ENCODE data around the gene PARD3B. TPM values are rescaled to one million over a fixed set of nuclear protein-coding genes. Genes with fewer than 3 reads are reported as not detected.

PARD3B gene
- total and polyA plus RNA-seq, 10 of the 15 experiments (the other 5 are each of a cell fraction or from before 2014, with no cell fraction given) = 0.01 to 0.54 (median 0.07) TPM; not detected in 7

- Histone ChIP-seq H3K27me3 (replicated peaks in 1 of 2; ENCODE audit: control insufficient read depth in 2 of 2, insufficient read depth in 2 of 2, low read length in 1 of 2) (peaks cover 3 to 18% of the 10 kb centered on the region in 2 experiments), H3K27ac (ENCODE audit: control insufficient read depth, insufficient read depth) (no peak overlapping the region), H3K9ac (ENCODE audit: control insufficient read depth, insufficient read depth, low read length) (no peak overlapping the region), H2AFZ (ENCODE audit: control insufficient read depth, low read depth, low read length) (no peak overlapping the region), H3K4me3 (no peak overlapping the region), H3K9me3 (replicated peaks; ENCODE audit: control insufficient read depth, insufficient read depth, low read length) (no peaks in the 10 kb centered on the region), H3K36me3 (ENCODE audit: control insufficient read depth in 2 of 2, insufficient read depth in 2 of 2, low read length in 1 of 2) (no peaks in the 10 kb centered on the region), H4K20me1 (ENCODE audit: control insufficient read depth, insufficient read depth) (no peaks in the 10 kb centered on the region), H3K4me1 (ENCODE audit: control insufficient read depth, insufficient read depth, low read length) (no peaks in the 10 kb centered on the region; the same call in 1 of the 2 replicates), H3K4me2 (ENCODE audit: control insufficient read depth, insufficient read depth) (no peak overlapping the region), H3K79me2 (ENCODE audit: control insufficient read depth, insufficient read depth, low read length) (no peaks in the 10 kb centered on the region)
- intact Hi-C loops (cut with micrococcal nuclease; ENCODE audit: unreplicated experiment) (no loop called here), in situ Hi-C loops (cut with MboI) (no loop called here)
- SMC1A ChIA-PET (ENCODE audit: uncharacterized antibody, unreplicated experiment) = no interaction called here
- no peak for DNase-seq (ENCODE audit: low read depth, low spot score)
- no TSS peak for BruUV-seq (replicated peaks)
- RAD21 ChIA-PET (ENCODE audit: unreplicated experiment) = no interaction called here
- no peak for FAIRE-seq
- no peak for ATAC-seq
- CTCF ChIA-PET = interaction anchor here (0.9 to 1.3 kb wide), 2 partner anchors 24 to 1326 kb away, joined by 3 read pairs; no protein-coding TSS in a partner anchor
- TF ChIP-seq ZBED1 (IDR thresholded peaks at IDR 0.05; ENCODE audit: borderline replicate concordance) = no peak
- no peak for TF ChIP-seq ZNF207 (IDR thresholded peaks at IDR 0.05; ENCODE audit: borderline replicate concordance)
- no peak for TF ChIP-seq SRF (IDR thresholded peaks at IDR 0.05; ENCODE audit: low read depth in 2 of 2, low read length in 2 of 2)
- TF ChIP-seq TBL1XR1 (IDR thresholded peaks at IDR 0.05; ENCODE audit: low read depth, low read length) = no peak
- no peak for TF ChIP-seq POLR2AphosphoS2 (IDR thresholded peaks at IDR 0.05; ENCODE audit: low read depth, low read length)
- no peak for TF ChIP-seq FOXK2 (IDR thresholded peaks at IDR 0.05)
- TF ChIP-seq SUPT20H (IDR thresholded peaks at IDR 0.05; ENCODE audit: borderline replicate concordance, control insufficient read depth, low read depth, low read length) = no peak
- no peak for TF ChIP-seq RELB (IDR thresholded peaks at IDR 0.05; ENCODE audit: low read depth)
- TF ChIP-seq, protein P1, sequence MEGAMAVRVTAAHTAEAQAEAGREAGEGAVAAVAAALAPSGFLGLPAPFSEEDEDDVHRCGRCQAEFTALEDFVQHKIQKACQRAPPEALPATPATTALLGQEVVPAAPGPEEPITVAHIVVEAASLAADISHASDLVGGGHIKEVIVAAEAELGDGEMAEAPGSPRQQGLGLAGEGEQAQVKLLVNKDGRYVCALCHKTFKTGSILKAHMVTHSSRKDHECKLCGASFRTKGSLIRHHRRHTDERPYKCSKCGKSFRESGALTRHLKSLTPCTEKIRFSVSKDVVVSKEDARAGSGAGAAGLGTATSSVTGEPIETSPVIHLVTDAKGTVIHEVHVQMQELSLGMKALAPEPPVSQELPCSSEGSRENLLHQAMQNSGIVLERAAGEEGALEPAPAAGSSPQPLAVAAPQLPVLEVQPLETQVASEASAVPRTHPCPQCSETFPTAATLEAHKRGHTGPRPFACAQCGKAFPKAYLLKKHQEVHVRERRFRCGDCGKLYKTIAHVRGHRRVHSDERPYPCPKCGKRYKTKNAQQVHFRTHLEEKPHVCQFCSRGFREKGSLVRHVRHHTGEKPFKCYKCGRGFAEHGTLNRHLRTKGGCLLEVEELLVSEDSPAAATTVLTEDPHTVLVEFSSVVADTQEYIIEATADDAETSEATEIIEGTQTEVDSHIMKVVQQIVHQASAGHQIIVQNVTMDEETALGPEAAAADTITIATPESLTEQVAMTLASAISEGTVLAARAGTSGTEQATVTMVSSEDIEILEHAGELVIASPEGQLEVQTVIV (IDR thresholded peaks at IDR 0.05; ENCODE audit: borderline replicate concordance, partially characterized antibody) = no peak
- no peak for TF ChIP-seq GATAD2B (conservative IDR thresholded peaks at IDR 0.05; ENCODE audit: low read depth)
- TF ChIP-seq CUX1 (IDR thresholded peaks at IDR 0.05; ENCODE audit: insufficient replicate concordance, low read depth, low read length) = no peak
- 93% methylated on average over 7 of the region's 7 CpGs for WGBS (ENCODE audit: insufficient coverage, insufficient replicate concordance, low lambda C conversion rate, missing lambda C conversion rate)
- POLR2A ChIA-PET = no interaction called here
Observed at GRCh38 chr2:205650931-205651330, 1105.7 kb downstream of the PARD3B start.
